H1 (cell line): Measurements from ENCODE around the gene GTSF1L. TPM values are rescaled to one million over a fixed set of nuclear protein-coding genes. Genes with fewer than 3 reads are reported as not detected.

Source experiments
- CTCF ChIA-PET: fragments of 300-600 bp; sonication (Branson Sonifier 250); formaldehyde crosslinking; loops from one replicate; lab custom pipeline; 2021; ENCODE audit not compliant: partially characterized antibody; lab: Charles Lee
- POLR2A ChIA-PET: fragments of 300-600 bp; sonication (Branson Sonifier 250); formaldehyde crosslinking; loops from one replicate; lab custom pipeline; 2021; ENCODE audit warnings: inconsistent platforms; ENCODE audit not compliant: partially characterized antibody; lab: Charles Lee
- DNase-seq, 2 experiments: peaks; one replicate each; pipeline versions ENCODE4 v3.0.0 to v3.0.0-alpha.2; 2010 to 2022; ENCODE audit warnings: low spot score in 2 of 2, low read depth in 1 of 2, mixed read lengths in 1 of 2
- FAIRE-seq: peaks from 2 replicates; lab custom pipeline; 2011; peaks lifted over from hg19 to GRCh38; lab: Jason Lieb, UNC
- H2AFZ ChIP-seq: 2 replicates; pipeline ENCODE4 v1.8.1; 2012; ENCODE audit warnings: low read length, inconsistent platforms
- H2AK5ac ChIP-seq: 2 replicates; pipeline ENCODE4 v1.6.1; 2013; ENCODE audit warnings: low read depth, low read length
- H2BK120ac ChIP-seq: replicated peaks from 2 replicates; pipeline ENCODE3; 2013; ENCODE audit warnings: low read depth, low read length, inconsistent platforms
- H2BK12ac ChIP-seq: 2 replicates; pipeline ENCODE4 v1.6.1; 2013; ENCODE audit warnings: low read depth, low read length
- H2BK15ac ChIP-seq: 2 replicates; pipeline ENCODE4 v1.6.1; 2013; ENCODE audit warnings: low read length
- H2BK20ac ChIP-seq: 2 replicates; pipeline ENCODE4 v1.6.1; 2013; ENCODE audit warnings: low read length
- H2BK5ac ChIP-seq: 2 replicates; pipeline ENCODE4 v1.6.1; 2013; ENCODE audit warnings: low read depth, low read length
- H3K14ac ChIP-seq: 2 replicates; pipeline ENCODE4 v1.6.1; 2013; ENCODE audit warnings: inconsistent platforms; ENCODE audit not compliant: insufficient read length
- H3K18ac ChIP-seq: 2 replicates; pipeline ENCODE4 v1.6.1; 2013; ENCODE audit warnings: low read length; ENCODE audit errors: extremely low read depth
- H3K23ac ChIP-seq: 2 replicates; pipeline ENCODE4 v1.6.1; 2013; ENCODE audit warnings: inconsistent platforms; ENCODE audit not compliant: insufficient read length
- H3K23me2 ChIP-seq: 2 replicates; pipeline ENCODE4 v1.6.1; 2013; ENCODE audit warnings: low read depth, low read length
- H3K27ac ChIP-seq: 2 replicates; pipeline ENCODE4 v1.6.1; 2011; ENCODE audit warnings: low read depth, low read length, inconsistent platforms
- H3K27me3 ChIP-seq, 4 experiments: replicated peaks in 1 of 4; 1 replicate in 1 of 4; 2 replicates in 3 of 4; pipeline versions ENCODE4 v1.6.1 to v1.8.1; 2011 to 2013; ENCODE audit warnings: low read length in 3 of 4, mild to moderate bottlenecking in 3 of 4, inconsistent platforms in 2 of 4, mixed read lengths in 2 of 4, moderate library complexity in 1 of 4; ENCODE audit not compliant: control insufficient read depth in 3 of 4, insufficient read depth in 3 of 4; ENCODE audit errors: extremely low read depth in 1 of 4
- H3K36me3 ChIP-seq, 4 experiments: 2 replicates each; pipeline versions ENCODE4 v1.6.1 to v1.8.1; 2011 to 2013; ENCODE audit warnings: mild to moderate bottlenecking in 4 of 4, low read length in 3 of 4, moderate library complexity in 2 of 4, control low read depth in 1 of 4, inconsistent platforms in 1 of 4; ENCODE audit not compliant: insufficient read depth in 4 of 4, control insufficient read depth in 2 of 4
- H3K4ac ChIP-seq: replicated peaks from 2 replicates; pipeline ENCODE3; 2013; ENCODE audit warnings: low read length, low read depth, mixed read lengths, inconsistent platforms; ENCODE audit not compliant: insufficient read length
- H3K4me1 ChIP-seq, 4 experiments: replicated peaks in 1 of 4; 1 replicate in 1 of 4; 2 replicates in 3 of 4; pipeline versions ENCODE4 v1.6.1 to v1.8.1; 2011 to 2013; ENCODE audit warnings: low read length in 3 of 4, inconsistent platforms in 2 of 4, mixed read lengths in 1 of 4; ENCODE audit not compliant: insufficient read depth in 4 of 4, control insufficient read depth in 3 of 4
- H3K4me2 ChIP-seq, 2 experiments: 2 replicates each; pipeline versions ENCODE4 v1.6.1 to v1.8.1; 2011 to 2013; ENCODE audit warnings: low read depth in 2 of 2, low read length in 2 of 2, control low read depth in 1 of 2, inconsistent platforms in 1 of 2, mild to moderate bottlenecking in 1 of 2; ENCODE audit not compliant: insufficient read depth in 1 of 2
- H3K4me3 ChIP-seq, 4 experiments: fragments of 200-600, 300-600 bp in 1 of 4; sonication (generic), shearing (Covaris generic), sonication (Bioruptor Twin) in 1 of 4; 2 replicates each; pipeline versions ENCODE4 v1.5.1 to v1.8.1; 2011 to 2016; ENCODE audit warnings: low read length in 4 of 4, low read depth in 3 of 4, control low read depth in 2 of 4, inconsistent platforms in 2 of 4, mild to moderate bottlenecking in 2 of 4, mixed read lengths in 1 of 4, moderate library complexity in 1 of 4; ENCODE audit not compliant: insufficient read depth in 2 of 4; ENCODE audit errors: extremely low read depth in 1 of 4
- H3K56ac ChIP-seq: replicated peaks from 2 replicates; pipeline ENCODE3; 2013; ENCODE audit warnings: low read depth, mild to moderate bottlenecking, mixed read lengths, low read length, inconsistent platforms; ENCODE audit not compliant: insufficient read length
- H3K79me1 ChIP-seq: 2 replicates; pipeline ENCODE4 v1.6.1; 2013; ENCODE audit warnings: low read depth, low read length, control low read depth
- H3K79me2 ChIP-seq, 2 experiments: 2 replicates each; pipeline versions ENCODE4 v1.6.1 to v1.8.1; 2012 to 2013; ENCODE audit warnings: low read length in 2 of 2, mild to moderate bottlenecking in 2 of 2, inconsistent platforms in 1 of 2; ENCODE audit not compliant: insufficient read depth in 2 of 2, control insufficient read depth in 1 of 2
- H3K9ac ChIP-seq, 4 experiments: replicated peaks in 1 of 4; 1 replicate in 1 of 4; 2 replicates in 3 of 4; pipeline versions ENCODE4 v1.6.1 to v1.8.1; 2011 to 2013; ENCODE audit warnings: low read depth in 3 of 4, low read length in 3 of 4, control low read depth in 2 of 4, mild to moderate bottlenecking in 2 of 4, moderate library complexity in 2 of 4, inconsistent platforms in 1 of 4; ENCODE audit errors: extremely low read depth in 1 of 4
- H3K9me3 ChIP-seq, 2 experiments: 2 replicates each; pipeline versions ENCODE4 v1.6.1 to v1.8.1; 2012 to 2013; ENCODE audit warnings: mild to moderate bottlenecking in 2 of 2, moderate library complexity in 2 of 2, control low read depth in 1 of 2, inconsistent platforms in 1 of 2, low read depth in 1 of 2, low read length in 1 of 2, mixed read lengths in 1 of 2; ENCODE audit not compliant: insufficient read depth in 2 of 2
- H4K20me1 ChIP-seq, 2 experiments: replicated peaks in 1 of 2; 2 replicates each; pipeline versions ENCODE3 to v1.8.1; 2011 to 2013; ENCODE audit warnings: inconsistent platforms in 2 of 2, low read length in 2 of 2, mild to moderate bottlenecking in 1 of 2; ENCODE audit not compliant: insufficient read depth in 2 of 2, control insufficient read depth in 1 of 2
- H4K5ac ChIP-seq: 2 replicates; pipeline ENCODE4 v1.6.1; 2013; ENCODE audit warnings: low read length, low read depth, mixed read lengths, inconsistent platforms; ENCODE audit not compliant: insufficient read length
- H4K8ac ChIP-seq: 2 replicates; pipeline ENCODE4 v1.8.0; 2013; ENCODE audit warnings: mild to moderate bottlenecking, moderate library complexity, low read length, inconsistent platforms; ENCODE audit not compliant: insufficient read depth; ENCODE audit errors: extremely low read depth
- H4K91ac ChIP-seq: replicated peaks from 2 replicates; pipeline ENCODE3; 2013; ENCODE audit warnings: low read length, mixed read lengths, inconsistent platforms; ENCODE audit not compliant: insufficient read length
- CBX8 ChIP-seq: fragments of 300-800, 300-1000 bp; sonication (generic); IDR thresholded peaks from 2 replicates; pipeline ENCODE4 v1.7.1; 2016; ENCODE audit warnings: low read depth, low read length, borderline replicate concordance
- CEBPB ChIP-seq: IDR thresholded peaks from 2 replicates; pipeline ENCODE4 v1.6.1; 2012; ENCODE audit warnings: low read depth, low read length
- CREB1 ChIP-seq: IDR thresholded peaks from 2 replicates; pipeline ENCODE4 v1.6.1; 2012; ENCODE audit warnings: inconsistent platforms
- POLR2AphosphoS5 ChIP-seq: IDR thresholded peaks from 2 replicates; pipeline ENCODE4 v1.6.1; 2011; ENCODE audit warnings: low read depth, low read length
- TAF1 ChIP-seq: IDR thresholded peaks from 2 replicates; pipeline ENCODE4 v1.6.1; 2011; ENCODE audit warnings: mild to moderate bottlenecking, low read depth, low read length
- ZNF274 ChIP-seq: IDR thresholded peaks from 2 replicates; pipeline ENCODE4 v1.7.0; 2012; ENCODE audit warnings: low read length, borderline replicate concordance; ENCODE audit errors: extremely low read depth
- WGBS, 2 experiments: shearing (Covaris generic) in 1 of 2; methylation state at CpG; one replicate each; pipeline versions ENCODE4 v1.1.6 to v1.1.7; 2013 to 2015; ENCODE audit warnings: low lambda C conversion rate in 2 of 2, mixed read lengths in 2 of 2, inconsistent platforms in 1 of 2, low coverage in 1 of 2, missing lambda C conversion rate in 1 of 2; ENCODE audit not compliant: insufficient replicate concordance in 2 of 2, insufficient coverage in 1 of 2, insufficient read length in 1 of 2; ENCODE audit errors: extremely low coverage in 1 of 2, missing lambda C conversion rate in 1 of 2; 5-methylcytosine and 5-hydroxymethylcytosine counted together
- polyA plus RNA-seq, 7 experiments: library from polyadenylated mRNA; depleted of rRNA in 3 of 7; stranded (reverse) in 5 of 7; unstranded in 2 of 7; fragments of >200 nt in 5 of 7; fragments of 200-250 nt in 2 of 7; gene quantifications; 1 replicate in 5 of 7; 2 replicates in 1 of 7; 4 replicates in 1 of 7; pipeline versions ENCODE4 v1.2.1 to v1.2.3, GENCODE V29; 2011 to 2013; ENCODE audit warnings: missing spikeins in 2 of 7, mixed read lengths in 2 of 7
- total RNA-seq: library from RNA; stranded (reverse); fragmentation: NEBNext Ultra II Directional; extraction: Animal tissue kit (Norgen Biotek cat#: 25700); gene quantifications from 2 replicates; pipeline ENCODE4 v1.2.1, GENCODE V29; 2021

Gene GTSF1L
- total and polyA plus RNA-seq, 2 of the 8 experiments (the other 6 are each of a cell fraction or from before 2014, with no cell fraction given): not detected

DNA sequence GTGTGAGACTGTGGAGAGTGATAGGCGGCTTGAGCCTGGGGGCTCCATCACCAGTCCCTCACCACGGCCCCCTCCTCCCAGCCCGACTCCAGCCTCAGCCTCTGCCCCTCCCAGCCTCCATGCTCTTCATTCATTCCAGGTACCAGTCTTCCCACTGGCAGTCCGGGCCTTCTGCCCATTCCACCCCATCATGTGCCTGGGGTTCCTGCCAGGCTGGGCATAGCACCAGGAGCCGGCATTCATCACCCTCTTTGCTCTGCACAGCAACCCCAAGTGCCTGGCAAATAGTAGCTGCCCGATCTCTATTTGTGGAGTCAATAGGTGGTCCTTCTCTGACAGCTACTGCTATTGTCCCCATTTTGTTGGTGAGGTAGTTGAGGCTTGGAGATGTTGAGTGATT is 39.6 kb upstream of the GTSF1L start:
- FAIRE-seq: no peak
- H3K4me2 ChIP-seq: no peak overlapping the region
- TF ChIP-seq ZNF274: no peak
- TF ChIP-seq CREB1: no peak
- no peak for TF ChIP-seq POLR2AphosphoS5
- no peak for TF ChIP-seq TAF1
- no peak for TF ChIP-seq CBX8
- TF ChIP-seq CEBPB: no peak

More for the DNA sequence above, 39.6 kb upstream of the GTSF1L start:
- Histone ChIP-seq H3K14ac (no peak overlapping the region), H3K27me3 (no peaks in the 10 kb centered on the region), H2BK5ac (no peak overlapping the region), H3K18ac (no peak overlapping the region), H2BK120ac (no peak overlapping the region), H3K56ac (no peak overlapping the region), H4K91ac (no peak overlapping the region), H4K20me1 (no peaks in the 10 kb centered on the region), H2AK5ac (no peak overlapping the region), H3K4me1 (no peaks in the 10 kb centered on the region; a peak in 1 of 7 replicates), H3K4ac (no peak overlapping the region), H2BK20ac (no peak overlapping the region), H3K23ac (no peak overlapping the region), H3K9ac (no peak overlapping the region), H3K27ac (no peak overlapping the region), H4K5ac (no peak overlapping the region), H3K9me3 (no peaks in the 10 kb centered on the region), H3K36me3 (no peaks in the 10 kb centered on the region), H4K8ac (no peak overlapping the region), H3K4me3 (no peak overlapping the region), H3K23me2 (peaks cover 4% of the 10 kb centered on the region; the same call in 1 of the 2 replicates), H2BK15ac (no peak overlapping the region), H2AFZ (no peak overlapping the region), H2BK12ac (no peak overlapping the region), H3K79me1 (no peaks in the 10 kb centered on the region), H3K79me2 (no peaks in the 10 kb centered on the region)
- no peak for DNase-seq
- POLR2A ChIA-PET: no interaction called here
- 87% methylated on average over 6 of the region's 6 CpGs; no CpG with 5 or more reads in 1 of the 2 experiments for WGBS, 2 experiments
- CTCF ChIA-PET: interaction anchor here (0.8 to 3.1 kb wide), 8 partner anchors 8 to 328 kb away, joined by 3 to 11 read pairs (median 3); no protein-coding TSS in a partner anchor
